ENCODE measurements around the gene NOB1.

- TF ChIP-seq EZH2 (IDR thresholded peaks at IDR 0.05; ENCODE audit: insufficient read depth, poor library complexity, severe bottlenecking) = no peak
- TF ChIP-seq EZH2phosphoT487 (IDR thresholded peaks at IDR 0.05; ENCODE audit: insufficient read depth, low read depth) = no peak
These were observed 54.8 kb downstream of the NOB1 start for GRCh38 chr16:69699915-69700314.

All from GM23248 (cell line).